DOHH2 (cell line): ENCODE measurements around the gene UBA5.

Source experiments
- CTCF ChIP-seq: fragments of 200-600 bp; sonication (generic); IDR thresholded peaks from one replicate; pipeline ENCODE4 v1.5.1; 2014; ENCODE audit warnings: antibody characterized with exemption, mild to moderate bottlenecking, low read depth, low read length; ENCODE audit not compliant: poor library complexity, severe bottlenecking
- EZH2phosphoT487 ChIP-seq: fragments of 200-600 bp; sonication (generic); IDR thresholded peaks from 2 replicates; pipeline ENCODE4 v1.6.1; 2017; ENCODE audit warnings: borderline replicate concordance, mild to moderate bottlenecking, antibody characterized with exemption, low read length, moderate library complexity, mixed read lengths

GRCh38 chr3:132638706-132639105, 21.4 kb upstream of the UBA5 start:
- no peak for TF ChIP-seq CTCF
- no peak for TF ChIP-seq EZH2phosphoT487
